KOPT-K1 (cell line): Measurements from ENCODE around the gene TNRC6B.
"Not testable (repeated sequence)": the region's sequence is repeated elsewhere in the genome, so short reads cannot be mapped to it uniquely, and the experiment has no call there.

Source experiments
- H3K27ac ChIP-seq: fragments of 200-600 bp; sonication (generic); 2 replicates; pipeline ENCODE4 v1.5.1; 2016; ENCODE audit warnings: antibody characterized with exemption, mild to moderate bottlenecking, low read depth, low read length; ENCODE audit not compliant: poor library complexity, severe bottlenecking
- H3K36me3 ChIP-seq: fragments of 200-600 bp; sonication (generic); 2 replicates; pipeline ENCODE4 v1.5.1; 2017; ENCODE audit warnings: antibody characterized with exemption, mild to moderate bottlenecking, low read length, moderate library complexity; ENCODE audit not compliant: insufficient read depth
- H3K9me3 ChIP-seq: fragments of 200-600 bp; sonication (generic); 2 replicates; pipeline ENCODE4 v1.5.1; 2017; ENCODE audit warnings: antibody characterized with exemption, low read length, mild to moderate bottlenecking; ENCODE audit not compliant: insufficient read depth, poor library complexity, severe bottlenecking

TNRC6B gene

GRCh38 chr22:40177738-40178416 lies at the start of gene TNRC6B:
Gene TNRC6B, plus strand, starts transcription at chr22:40177925. Its CDS starts 211 bp downstream, at chr22:40178136.
- Histone ChIP-seq H3K36me3 (no peaks in the 10 kb centered on the region), H3K27ac (peak within 1 kb of the TSS; percentile 81), H3K9me3 (no peaks in the 10 kb centered on the region)

- Histone ChIP-seq H3K27ac (peak overlapping the region; percentile 75), H3K9me3 (no peaks in the 10 kb centered on the region), H3K36me3 (peaks cover 3% of the 10 kb centered on the region; the same call in 1 of the 2 replicates)
Measured at GRCh38 chr22:40128989-40129388, 48.7 kb upstream of the TNRC6B start.

GRCh38 chr22:40137132-40137531 lies 40.6 kb upstream of the TNRC6B start:
- no peaks in the 10 kb centered on the region for H3K9me3 ChIP-seq
- no peak overlapping the region for H3K27ac ChIP-seq
- peaks cover 6% of the 10 kb centered on the region; the same call in 1 of the 2 replicates for H3K36me3 ChIP-seq

GRCh38 chr22:40138866-40139265 lies 38.9 kb upstream of the TNRC6B start:
- Histone ChIP-seq H3K9me3 (no peaks in the 10 kb centered on the region), H3K36me3 (peaks cover 4% of the 10 kb centered on the region; the same call in 1 of the 2 replicates), H3K27ac (no peak overlapping the region)

- Histone ChIP-seq H3K36me3 (no peaks in the 10 kb centered on the region), H3K27ac (no peak overlapping the region), H3K9me3 (no peaks in the 10 kb centered on the region)
Measured at GRCh38 chr22:40147388-40148176, 30.1 kb upstream of the TNRC6B start.

- no peak overlapping the region for H3K27ac ChIP-seq
- peaks cover 7% of the 10 kb centered on the region; the same call in 1 of the 2 replicates for H3K36me3 ChIP-seq
- no peaks in the 10 kb centered on the region for H3K9me3 ChIP-seq
Measured at GRCh38 chr22:40153192-40153591, 24.5 kb upstream of the TNRC6B start.

GRCh38 chr22:40153705-40154104 lies 24.0 kb upstream of the TNRC6B start:
- Histone ChIP-seq H3K27ac (no peak overlapping the region), H3K9me3 (no peaks in the 10 kb centered on the region), H3K36me3 (peaks cover 11% of the 10 kb centered on the region; the same call in 1 of the 2 replicates)

GRCh38 chr22:40156001-40156516 lies 21.7 kb upstream of the TNRC6B start:
- Histone ChIP-seq H3K9me3 (no peaks in the 10 kb centered on the region), H3K27ac (no peak overlapping the region), H3K36me3 (peaks cover 11% of the 10 kb centered on the region; the same call in 1 of the 2 replicates)

GRCh38 chr22:40156682-40157081 lies 21.0 kb upstream of the TNRC6B start:
- peaks cover 11% of the 10 kb centered on the region; the same call in 1 of the 2 replicates for H3K36me3 ChIP-seq
- not testable (repeated sequence) for H3K27ac ChIP-seq, H3K9me3 ChIP-seq

- no peak overlapping the region for H3K27ac ChIP-seq
- H3K9me3 ChIP-seq, result no peaks in the 10 kb centered on the region
- peaks cover 11% of the 10 kb centered on the region; the same call in 1 of the 2 replicates for H3K36me3 ChIP-seq
Measured at GRCh38 chr22:40157330-40157945, 20.3 kb upstream of the TNRC6B start.

- H3K36me3 ChIP-seq, result peaks cover 30% of the 10 kb centered on the region; the same call in 1 of the 2 replicates
- no peak overlapping the region for H3K27ac ChIP-seq
- peaks cover 9% of the 10 kb centered on the region for H3K9me3 ChIP-seq
Measured at GRCh38 chr22:40161194-40161593, 16.5 kb upstream of the TNRC6B start.

- not testable (repeated sequence) for H3K27ac ChIP-seq, H3K9me3 ChIP-seq
- peaks cover 19% of the 10 kb centered on the region for H3K36me3 ChIP-seq
Measured at GRCh38 chr22:40165537-40165936, 12.2 kb upstream of the TNRC6B start.

- H3K27ac ChIP-seq, result peak overlapping the region; percentile 81
- H3K36me3 ChIP-seq, result no peaks in the 10 kb centered on the region
- no peaks in the 10 kb centered on the region for H3K9me3 ChIP-seq
Measured at GRCh38 chr22:40175611-40176244, 2.0 kb upstream of the TNRC6B start.

GRCh38 chr22:40176921-40177737 lies 596 bp upstream of the TNRC6B start:
- H3K9me3 ChIP-seq, result no peaks in the 10 kb centered on the region
- peak overlapping the region; percentile 81 for H3K27ac ChIP-seq
- no peaks in the 10 kb centered on the region for H3K36me3 ChIP-seq
